HG02852 (cell line): ENCODE measurements around the gene ARL4A.

Source experiments
- ATAC-seq: cut with Tn5 transposase; IDR thresholded peaks from one replicate; pipeline ENCODE4 v1.9.1; 2021; ENCODE audit warnings: mild to moderate bottlenecking, moderate library complexity; ENCODE audit not compliant: unreplicated experiment

Gene ARL4A

GRCh38 chr7:12722636-12723605 is 35.5 kb downstream of the ARL4A start:
- ATAC-seq = no peak

- no peak for ATAC-seq
Measured at GRCh38 chr7:12725575-12726316, 38.3 kb downstream of the ARL4A start.

- no peak for ATAC-seq
Measured at GRCh38 chr7:12726908-12727307, 39.5 kb downstream of the ARL4A start.

GRCh38 chr7:12727455-12728191 is 40.2 kb downstream of the ARL4A start:
- no peak for ATAC-seq

- ATAC-seq = no peak
Measured at GRCh38 chr7:12728192-12728538, 40.7 kb downstream of the ARL4A start.

GRCh38 chr7:12729112-12729511 is 41.7 kb downstream of the ARL4A start:
- no peak for ATAC-seq

GRCh38 chr7:12730523-12730922 is 43.1 kb downstream of the ARL4A start:
- no peak for ATAC-seq

- ATAC-seq = no peak
Measured at GRCh38 chr7:12731214-12731656, 43.8 kb downstream of the ARL4A start.

GRCh38 chr7:12731775-12732174 is 44.3 kb downstream of the ARL4A start:
- ATAC-seq = no peak

- no peak for ATAC-seq
Measured at GRCh38 chr7:12732428-12732827, 45.0 kb downstream of the ARL4A start.

- ATAC-seq = no peak
Measured at GRCh38 chr7:12735923-12736322, 48.5 kb downstream of the ARL4A start.

- ATAC-seq = no peak
Measured at GRCh38 chr7:12737373-12737772, 49.9 kb downstream of the ARL4A start.

GRCh38 chr7:12737836-12738235 is 50.4 kb downstream of the ARL4A start:
- ATAC-seq = no peak

GRCh38 chr7:12738665-12739064 is 51.2 kb downstream of the ARL4A start:
- no peak for ATAC-seq
